Right lobe of liver (tissue), 4 donors: ENCODE measurements around the gene PTPRN2.

Experiments
- POLR2A ChIP-seq: fragments of 450-650 bp; IDR thresholded peaks from one replicate; pipeline ENCODE4 v1.6.1; 2017; ENCODE audit warnings: antibody characterized with exemption, mild to moderate bottlenecking
- TF ChIP-seq, protein P1 (sequence below), 4 donors: fragments of 200-600 bp in 3 of 4; fragments of 450-650 bp in 1 of 4; IDR thresholded peaks; one replicate each; pipeline versions ENCODE4 v1.5.1 to v1.8.0; 2016 to 2022; ENCODE audit warnings: antibody characterized with exemption in 4 of 4, mild to moderate bottlenecking in 2 of 4
- donor health status: DM: no; HTN: no; CAD: no.
- donor health status: DM: no; HTN: no; CAD: no.
- donor health status: DM: no; HTN: yes; CAD: no.

DNA sequence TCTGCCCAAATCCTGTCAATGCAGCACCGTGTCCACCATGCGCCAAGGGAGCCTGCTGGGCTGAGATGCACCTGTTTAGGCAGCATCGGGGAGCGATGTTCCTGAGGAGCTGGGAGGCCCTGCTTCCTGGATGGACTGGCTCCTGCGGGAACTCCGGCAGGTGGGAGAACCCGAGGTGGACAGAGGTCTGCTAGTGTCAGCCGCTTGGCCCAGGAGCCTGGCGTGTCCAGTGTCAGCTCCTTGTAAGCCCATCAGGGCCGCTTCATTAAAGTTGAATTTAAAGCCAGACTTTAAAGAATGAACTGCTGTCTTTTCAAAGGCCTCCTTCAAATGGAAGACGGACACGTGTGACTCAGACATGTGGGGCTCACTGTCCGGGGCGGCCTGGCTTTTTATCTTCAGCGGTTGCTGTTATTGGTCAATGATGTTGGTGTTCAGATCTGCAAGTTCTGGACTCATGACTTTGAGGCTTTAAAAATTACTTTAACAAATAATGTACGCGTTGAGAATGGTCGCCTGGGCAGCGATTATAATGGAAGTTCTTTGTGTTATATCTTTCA, 828.3 kb downstream of the PTPRN2 start:
- TF ChIP-seq, protein P1, sequence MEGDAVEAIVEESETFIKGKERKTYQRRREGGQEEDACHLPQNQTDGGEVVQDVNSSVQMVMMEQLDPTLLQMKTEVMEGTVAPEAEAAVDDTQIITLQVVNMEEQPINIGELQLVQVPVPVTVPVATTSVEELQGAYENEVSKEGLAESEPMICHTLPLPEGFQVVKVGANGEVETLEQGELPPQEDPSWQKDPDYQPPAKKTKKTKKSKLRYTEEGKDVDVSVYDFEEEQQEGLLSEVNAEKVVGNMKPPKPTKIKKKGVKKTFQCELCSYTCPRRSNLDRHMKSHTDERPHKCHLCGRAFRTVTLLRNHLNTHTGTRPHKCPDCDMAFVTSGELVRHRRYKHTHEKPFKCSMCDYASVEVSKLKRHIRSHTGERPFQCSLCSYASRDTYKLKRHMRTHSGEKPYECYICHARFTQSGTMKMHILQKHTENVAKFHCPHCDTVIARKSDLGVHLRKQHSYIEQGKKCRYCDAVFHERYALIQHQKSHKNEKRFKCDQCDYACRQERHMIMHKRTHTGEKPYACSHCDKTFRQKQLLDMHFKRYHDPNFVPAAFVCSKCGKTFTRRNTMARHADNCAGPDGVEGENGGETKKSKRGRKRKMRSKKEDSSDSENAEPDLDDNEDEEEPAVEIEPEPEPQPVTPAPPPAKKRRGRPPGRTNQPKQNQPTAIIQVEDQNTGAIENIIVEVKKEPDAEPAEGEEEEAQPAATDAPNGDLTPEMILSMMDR (IDR thresholded peaks at IDR 0.05), result no peak
- no peak for TF ChIP-seq POLR2A
